AG08395 (cell line): ENCODE data around the gene ABTB2.

Source experiments
- DNase-seq: peaks from one replicate; pipeline ENCODE4 v3.0.0; 2012; ENCODE audit warnings: mixed read lengths, low spot score

Gene ABTB2

GRCh38 chr11:34148504-34149165 lies 209.2 kb downstream of the ABTB2 start:
- no peak for DNase-seq

- no peak for DNase-seq
These were observed 210.2 kb downstream of the ABTB2 start for GRCh38 chr11:34147581-34147980.

- DNase-seq = no peak
These were observed 210.9 kb downstream of the ABTB2 start for GRCh38 chr11:34146866-34147265.

DNA sequence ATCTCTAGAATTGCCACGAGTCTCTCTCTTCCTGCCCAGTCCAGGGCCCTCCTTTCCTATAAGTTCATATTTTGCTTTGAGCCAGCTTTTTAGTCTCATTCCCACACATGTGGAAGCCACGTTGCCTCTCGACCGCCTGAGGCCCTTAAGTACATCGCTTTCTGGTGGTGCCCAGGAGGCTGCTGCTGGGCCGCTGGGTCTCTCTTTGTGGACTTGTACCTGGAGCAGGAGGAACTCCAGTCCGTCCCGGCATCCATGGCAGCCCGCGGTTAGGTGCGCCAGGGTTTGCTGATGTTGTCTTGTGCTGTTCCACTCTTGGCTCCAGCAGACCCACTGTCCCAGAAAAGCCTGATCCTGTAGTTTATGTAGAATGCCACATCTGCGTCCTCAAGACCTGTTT lies 211.4 kb downstream of the ABTB2 start:
- DNase-seq = no peak

- DNase-seq = no peak
These were observed 211.9 kb downstream of the ABTB2 start for GRCh38 chr11:34145847-34146381.

DNA sequence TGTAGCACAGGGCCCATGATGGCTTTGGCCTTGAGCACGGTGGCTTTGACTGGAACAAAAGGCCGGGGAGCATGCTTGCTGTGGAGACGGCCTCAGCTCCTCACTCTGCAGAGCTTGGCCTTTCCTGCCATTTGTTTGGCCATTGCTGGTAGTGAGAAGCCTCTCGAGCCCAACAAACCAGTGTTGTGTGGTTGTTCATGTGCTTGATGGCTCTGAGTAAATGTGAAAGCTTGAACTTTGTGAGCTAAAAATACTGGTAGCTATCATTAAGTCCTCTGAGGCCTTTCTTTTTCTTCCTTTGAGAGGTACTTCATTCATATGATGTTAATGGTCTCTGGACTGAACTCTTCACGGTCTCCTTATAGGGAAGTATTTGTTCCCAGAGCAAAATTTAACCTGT lies 212.7 kb downstream of the ABTB2 start:
- DNase-seq = no peak

GRCh38 chr11:34143048-34143447 lies 214.8 kb downstream of the ABTB2 start:
- no peak for DNase-seq

DNA sequence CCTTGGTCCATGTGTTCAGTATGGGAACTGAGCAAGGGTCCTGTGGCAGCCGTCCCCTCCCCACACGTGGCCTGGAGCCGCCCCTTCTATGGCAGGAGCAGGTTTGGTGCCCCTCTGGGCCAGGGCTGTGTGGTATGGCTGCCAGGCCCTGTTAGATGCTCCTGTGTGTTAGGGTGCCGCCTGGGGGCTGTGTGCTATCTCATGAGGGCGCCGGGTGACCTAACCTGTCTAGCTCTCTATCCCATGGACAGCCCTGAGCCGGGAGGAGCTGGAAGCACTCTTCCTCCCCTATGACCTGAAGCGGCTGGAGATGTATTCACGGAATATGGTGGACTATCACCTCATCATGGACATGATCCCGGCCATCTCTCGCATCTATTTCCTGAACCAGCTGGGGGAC lies 217.7 kb downstream of the ABTB2 start:
- DNase-seq = no peak

GRCh38 chr11:34139346-34139745 lies 218.5 kb downstream of the ABTB2 start:
- DNase-seq = no peak

DNA sequence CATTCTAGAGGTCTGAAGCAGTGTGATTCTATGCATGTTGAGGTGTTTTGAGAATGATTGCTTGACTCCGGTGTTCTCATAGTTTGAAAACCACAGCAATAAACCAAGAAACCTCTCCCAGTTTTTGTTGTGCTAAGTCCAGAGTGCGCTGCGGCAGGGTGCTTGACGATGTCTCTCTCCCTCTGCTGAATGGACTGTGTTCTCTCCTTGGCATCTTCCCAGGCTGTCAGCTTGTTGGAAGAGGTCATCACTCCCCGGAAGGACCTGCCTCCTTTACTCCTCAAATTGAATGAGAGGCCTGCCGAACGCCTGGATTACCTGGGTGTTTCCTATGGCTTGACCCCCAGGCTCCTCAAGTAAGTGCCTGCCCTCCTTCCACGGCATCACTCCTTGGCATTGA lies 221.4 kb downstream of the ABTB2 start:
- DNase-seq = no peak

DNA sequence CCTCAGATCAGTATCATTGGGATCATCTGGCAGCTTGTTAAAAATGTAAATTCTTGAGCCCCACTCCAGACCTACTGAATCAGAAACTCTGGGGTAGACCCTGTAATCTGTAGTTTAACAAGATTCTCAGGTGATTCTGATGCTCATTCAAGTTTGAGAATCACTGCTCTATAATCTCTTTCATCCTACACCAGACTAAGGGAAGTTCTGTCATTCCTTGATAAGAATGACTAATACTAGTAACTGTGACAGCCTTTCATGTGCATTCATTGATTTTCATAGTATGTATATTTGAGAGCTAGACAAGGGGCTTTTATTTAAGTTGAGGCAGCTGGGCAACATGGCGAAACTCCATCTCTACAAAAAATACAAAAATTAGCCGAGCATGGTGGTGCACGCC lies 222.4 kb downstream of the ABTB2 start:
- no peak for DNase-seq

DNA sequence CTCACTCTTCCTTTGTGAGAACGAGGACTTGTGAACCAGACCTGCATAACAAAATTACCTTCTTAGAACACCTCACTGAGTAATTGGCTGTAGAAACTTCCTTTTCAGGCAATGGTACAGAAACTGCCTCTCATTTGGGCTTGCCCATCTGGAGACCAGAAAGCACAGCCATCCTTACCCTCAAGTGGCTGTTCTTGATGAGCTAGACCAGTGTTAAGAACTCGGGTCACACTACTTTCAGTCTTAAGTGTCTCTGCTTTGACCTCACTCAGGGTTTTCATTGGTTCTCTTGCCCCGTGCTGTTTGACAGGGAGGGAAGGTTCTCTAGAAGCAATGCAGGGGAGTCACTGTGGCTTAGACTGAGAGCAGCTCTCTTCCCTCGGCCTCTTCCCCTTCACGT lies 223.0 kb downstream of the ABTB2 start:
- no peak for DNase-seq

GRCh38 chr11:34132261-34132965 lies 225.4 kb downstream of the ABTB2 start:
- DNase-seq = no peak

- DNase-seq = no peak
These were observed 229.0 kb downstream of the ABTB2 start for GRCh38 chr11:34128824-34129223.

DNA sequence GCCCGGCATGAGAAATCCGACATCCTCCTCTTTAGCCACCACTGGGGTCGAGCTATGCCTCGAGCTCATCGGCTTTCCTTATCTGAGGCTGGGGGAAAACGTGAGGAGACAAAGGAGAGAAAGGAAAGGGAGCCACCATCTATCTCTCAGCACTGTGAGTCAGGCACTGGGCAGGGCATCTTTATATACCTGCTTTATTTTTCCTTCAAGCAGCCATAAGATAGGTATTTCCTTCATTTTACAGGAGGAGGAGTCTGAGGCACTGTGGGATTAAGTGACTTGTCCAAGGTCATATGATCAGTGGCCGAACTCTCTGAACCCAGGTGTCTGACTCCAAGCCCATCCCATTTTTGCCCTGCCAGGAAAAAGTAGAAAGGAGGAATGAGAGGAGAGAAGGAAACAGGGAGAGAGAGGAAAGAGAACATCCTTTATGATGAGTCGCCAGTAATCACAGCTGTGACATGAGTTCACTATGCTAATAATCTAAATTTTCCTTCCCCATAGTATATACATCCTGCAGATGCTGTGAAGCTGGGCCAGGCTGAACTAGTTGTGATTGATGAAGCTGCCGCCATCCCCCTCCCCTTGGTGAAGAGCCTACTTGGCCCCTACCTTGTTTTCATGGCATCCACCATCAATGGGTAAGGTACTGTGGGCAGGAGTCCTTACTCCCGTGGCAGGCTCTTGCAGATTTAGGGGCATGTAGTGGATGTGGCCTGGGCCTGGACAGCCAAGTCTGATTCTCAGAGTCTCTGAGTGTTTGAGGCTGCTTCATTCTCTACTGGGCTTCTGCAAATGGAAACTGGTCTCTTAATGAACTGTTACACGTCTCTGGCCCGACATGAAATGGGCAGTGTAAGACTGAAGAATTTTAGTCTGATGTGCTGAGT lies 230.6 kb downstream of the ABTB2 start:
- DNase-seq = no peak

GRCh38 chr11:34124885-34125668 lies 232.7 kb downstream of the ABTB2 start:
- no peak for DNase-seq

- DNase-seq = no peak
These were observed 237.2 kb downstream of the ABTB2 start for GRCh38 chr11:34120651-34121050.

GRCh38 chr11:34114471-34114870 lies 243.3 kb downstream of the ABTB2 start:
- DNase-seq = no peak

- no peak for DNase-seq
These were observed 243.8 kb downstream of the ABTB2 start for GRCh38 chr11:34114014-34114413.

DNA sequence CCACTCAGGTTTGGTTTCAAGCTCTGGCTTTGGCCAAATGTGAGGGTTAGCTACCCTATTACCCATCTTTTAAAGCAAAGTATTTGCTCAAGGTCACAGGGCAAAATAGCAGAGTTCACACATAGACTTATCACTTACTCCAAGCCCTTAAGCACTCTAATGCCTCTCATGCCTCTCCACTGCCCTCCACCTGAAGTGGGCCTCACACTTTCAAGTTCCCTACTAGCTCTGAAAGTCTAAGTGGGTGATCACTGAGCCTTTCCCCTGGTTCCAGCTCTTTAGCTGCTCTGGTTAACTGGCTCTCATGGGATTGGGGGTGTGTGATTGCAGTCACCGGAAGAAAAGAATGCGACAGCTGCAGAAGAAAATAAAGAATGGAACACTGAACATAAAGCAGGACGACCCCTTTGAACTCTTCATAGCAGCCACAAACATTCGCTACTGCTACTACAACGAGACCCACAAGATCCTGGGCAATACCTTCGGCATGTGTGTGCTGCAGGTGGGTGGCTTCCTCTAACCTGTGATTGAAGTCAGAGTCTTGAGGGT lies 246.0 kb downstream of the ABTB2 start:
- DNase-seq = no peak

GRCh38 chr11:34105957-34106504 lies 251.8 kb downstream of the ABTB2 start:
- DNase-seq = peak; percentile 31
